GM10847 (cell line): Measurements from ENCODE around the gene HSCB.

ENCODE experiments used
- POLR2A ChIP-seq: IDR thresholded peaks from 2 replicates; pipeline ENCODE4 v1.6.1; 2011; ENCODE audit not compliant: insufficient read length; ENCODE audit errors: extremely low read depth

Gene HSCB

GRCh38 chr22:28799606-28800307 is 57.9 kb downstream of the HSCB start:
- peak; percentile 17 for TF ChIP-seq POLR2A

DNA sequence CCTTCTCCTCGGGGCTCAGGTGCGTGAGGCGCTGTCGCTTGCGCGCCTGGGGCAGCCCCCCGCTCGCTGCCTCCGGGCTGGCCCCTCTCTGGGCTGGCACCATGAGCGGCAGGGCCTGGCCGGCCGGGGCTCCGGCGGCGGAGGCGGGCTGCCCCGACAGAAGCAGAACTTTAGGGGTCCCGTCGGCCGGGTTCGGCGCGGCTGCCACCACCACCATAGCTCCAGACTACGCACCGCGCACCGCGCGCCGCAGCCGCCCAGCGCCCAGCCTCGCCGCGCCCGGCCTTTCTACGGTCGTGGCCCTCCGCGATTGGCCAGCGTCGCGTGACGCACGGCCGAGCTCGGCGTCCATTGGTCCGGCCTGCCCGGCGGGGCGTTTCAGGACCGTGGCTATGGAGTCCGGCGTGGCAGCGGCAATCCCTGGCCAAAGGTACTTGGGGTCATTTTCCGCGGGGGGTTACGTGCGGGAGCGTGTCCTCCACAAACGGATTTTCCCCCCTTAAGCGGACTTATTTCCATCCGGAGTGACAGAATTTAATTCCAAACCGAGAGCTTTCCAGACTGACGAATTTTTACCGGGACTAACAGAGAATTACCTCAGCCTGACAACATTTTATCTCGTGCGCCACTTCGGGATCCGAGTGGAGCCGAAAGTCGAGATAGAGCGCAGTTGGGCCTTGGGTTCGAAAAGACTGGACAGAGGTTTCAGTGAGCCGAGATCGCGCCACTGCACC is 58.6 kb downstream of the HSCB start, which contains the start of gene XBP1:
Gene XBP1, minus strand, starts transcription at position 262 of the 734 bp plus-strand sequence.
- peak; percentile 93 for TF ChIP-seq POLR2A

DNA sequence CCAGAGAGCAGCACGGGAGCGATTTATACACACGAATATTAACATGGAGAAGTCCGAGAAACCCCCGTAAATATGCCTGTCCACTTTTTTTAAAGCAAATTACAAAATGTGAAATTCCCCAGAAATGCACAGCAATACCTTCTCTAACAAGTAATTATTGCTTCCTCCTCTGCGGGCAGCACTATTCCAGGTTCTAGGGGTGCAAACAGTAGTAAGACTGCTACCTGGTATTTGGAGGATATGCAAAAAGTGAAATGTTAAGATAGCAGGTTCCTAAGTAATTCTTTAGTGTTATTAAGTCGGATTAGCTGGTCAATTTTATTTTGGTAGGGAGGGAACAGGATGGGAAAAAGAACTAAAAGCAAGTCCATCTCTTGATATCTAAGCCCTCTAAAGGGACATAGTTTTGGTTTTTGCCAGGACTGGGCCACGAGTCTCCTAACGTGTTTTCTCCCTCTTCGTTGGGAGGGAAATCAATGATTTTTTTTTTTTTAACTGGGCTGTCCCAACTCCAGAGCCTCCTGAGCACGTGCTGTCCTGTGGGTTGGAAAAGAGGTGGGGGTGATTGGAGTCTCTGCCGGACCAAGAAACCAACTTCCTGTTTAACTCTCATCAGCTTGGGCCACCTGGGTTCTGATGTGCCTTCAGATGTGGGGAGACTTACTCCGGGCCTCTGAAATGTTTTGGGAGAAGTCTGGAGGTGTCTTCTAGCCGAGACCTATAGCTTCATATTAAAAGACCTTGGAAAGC is 60.2 kb downstream of the HSCB start:
- TF ChIP-seq POLR2A: no peak

- TF ChIP-seq POLR2A: no peak
These were observed 60.8 kb downstream of the HSCB start for GRCh38 chr22:28802595-28803123.
